GM19395 (cell line): ENCODE measurements around the gene PDSS2.
"Not testable (repeated sequence)": the region's sequence is repeated elsewhere in the genome, so short reads cannot be mapped to it uniquely, and the experiment has no call there.

ENCODE experiments used
- ATAC-seq: cut with Tn5 transposase; IDR thresholded peaks from one replicate; pipeline ENCODE4 v1.9.1; 2021; ENCODE audit warnings: mild to moderate bottlenecking, moderate library complexity; ENCODE audit not compliant: unreplicated experiment

Gene PDSS2

GRCh38 chr6:107186047-107186446 is 273.3 kb downstream of the PDSS2 start:
- ATAC-seq, result no peak

- ATAC-seq, result no peak
These were observed 273.9 kb downstream of the PDSS2 start for GRCh38 chr6:107185391-107185970.

- no peak for ATAC-seq
These were observed 274.9 kb downstream of the PDSS2 start for GRCh38 chr6:107184435-107184834.

GRCh38 chr6:107180099-107180498 is 279.3 kb downstream of the PDSS2 start:
- no peak for ATAC-seq

GRCh38 chr6:107179004-107179403 is 280.4 kb downstream of the PDSS2 start:
- ATAC-seq, result no peak

GRCh38 chr6:107173779-107174178 is 285.6 kb downstream of the PDSS2 start:
- no peak for ATAC-seq

GRCh38 chr6:107171513-107171912 is 287.9 kb downstream of the PDSS2 start:
- no peak for ATAC-seq

GRCh38 chr6:107164299-107164698 is 295.1 kb downstream of the PDSS2 start:
- ATAC-seq, result not testable (repeated sequence)

GRCh38 chr6:107161521-107161920 is 297.8 kb downstream of the PDSS2 start:
- no peak for ATAC-seq

- no peak for ATAC-seq
These were observed 302.7 kb downstream of the PDSS2 start for GRCh38 chr6:107156617-107157016.

GRCh38 chr6:107154801-107155160 is 304.6 kb downstream of the PDSS2 start:
- no peak for ATAC-seq

GRCh38 chr6:107154131-107154800 is 305.1 kb downstream of the PDSS2 start:
- ATAC-seq, result no peak

- no peak for ATAC-seq
These were observed 306.5 kb downstream of the PDSS2 start for GRCh38 chr6:107152638-107153430.

GRCh38 chr6:107144666-107145065 is 314.7 kb downstream of the PDSS2 start:
- no peak for ATAC-seq

GRCh38 chr6:107144014-107144413 is 315.4 kb downstream of the PDSS2 start:
- ATAC-seq, result no peak

- no peak for ATAC-seq
These were observed 318.8 kb downstream of the PDSS2 start for GRCh38 chr6:107140581-107140980.

GRCh38 chr6:107136324-107136723 is 323.0 kb downstream of the PDSS2 start:
- not testable (repeated sequence) for ATAC-seq

GRCh38 chr6:107135048-107135680 is 324.2 kb downstream of the PDSS2 start:
- ATAC-seq, result not testable (repeated sequence)

GRCh38 chr6:107132330-107132954 is 326.9 kb downstream of the PDSS2 start:
- no peak for ATAC-seq

- no peak for ATAC-seq
These were observed 329.9 kb downstream of the PDSS2 start for GRCh38 chr6:107129370-107129925.

GRCh38 chr6:107128577-107128976 is 330.8 kb downstream of the PDSS2 start:
- no peak for ATAC-seq
